SIG-M5 (cell line): ENCODE data around the gene METTL18.

Experiments
- DNase-seq: peaks from one replicate; lab custom pipeline; 2025; lab: John Stamatoyannopoulos, UW

Gene METTL18

DNA sequence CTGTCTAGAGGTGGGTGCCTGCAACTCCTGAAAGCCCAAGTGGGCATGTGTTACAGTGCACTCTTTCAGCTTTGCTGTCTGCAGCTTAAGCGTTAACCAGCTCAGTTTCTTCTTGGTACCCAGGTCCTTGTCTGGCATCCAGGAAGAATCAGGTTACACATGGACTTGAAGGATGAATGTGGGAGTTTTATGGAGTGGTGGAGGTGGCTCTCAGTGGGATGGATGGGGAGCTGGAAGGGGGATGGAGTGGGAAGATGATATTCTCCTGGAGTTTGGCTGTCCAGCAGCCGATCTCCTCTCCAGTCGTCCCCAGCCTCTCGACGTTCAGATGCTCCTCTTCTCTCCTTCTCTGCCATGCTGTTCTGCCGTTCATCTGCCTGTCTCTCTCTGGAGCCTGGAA is 9.4 kb downstream of the METTL18 start:
- no peak for DNase-seq

DNA sequence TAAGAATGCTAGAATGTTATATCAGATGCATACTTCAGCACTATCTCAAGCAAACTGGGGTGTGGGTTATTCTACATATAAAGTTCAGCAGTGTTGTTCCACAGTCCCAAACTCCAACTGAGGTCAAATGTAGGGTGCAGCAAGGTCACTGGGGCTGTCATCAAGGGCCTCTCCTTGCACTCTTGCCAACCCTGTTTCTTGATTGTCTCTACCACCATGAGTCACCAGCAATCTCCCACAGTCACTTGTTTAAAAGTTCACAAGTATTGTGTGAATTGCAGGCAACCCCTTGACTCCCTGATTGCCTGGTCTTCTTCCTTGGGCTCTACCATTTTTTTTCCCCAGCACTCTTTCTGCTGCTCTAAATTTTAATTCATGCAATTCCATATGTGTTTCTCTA is 10.6 kb downstream of the METTL18 start:
- DNase-seq: no peak

GRCh38 chr1:169782596-169782995 is 12.1 kb downstream of the METTL18 start:
- DNase-seq: no peak

- no peak for DNase-seq
These were observed 14.7 kb downstream of the METTL18 start for GRCh38 chr1:169779970-169780369.

DNA sequence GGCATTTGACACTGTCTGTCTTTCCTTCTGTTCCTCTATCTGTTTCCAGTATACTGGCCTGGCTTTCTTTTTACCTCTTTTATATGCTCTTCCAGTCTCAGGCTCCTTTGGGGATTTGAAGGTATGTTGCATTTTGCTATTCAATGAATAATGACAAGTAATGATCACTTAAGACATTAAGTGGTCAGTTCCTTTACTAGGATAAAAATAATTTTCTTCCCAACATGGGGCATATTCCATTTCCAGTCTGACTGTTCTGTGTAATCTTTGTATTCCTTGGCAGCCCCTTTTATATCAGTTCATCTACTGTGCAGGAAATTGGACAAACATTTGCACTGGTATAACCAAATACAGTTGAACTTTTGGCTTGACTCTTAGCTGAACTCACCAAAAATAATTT is 15.6 kb downstream of the METTL18 start:
- DNase-seq: no peak

DNA sequence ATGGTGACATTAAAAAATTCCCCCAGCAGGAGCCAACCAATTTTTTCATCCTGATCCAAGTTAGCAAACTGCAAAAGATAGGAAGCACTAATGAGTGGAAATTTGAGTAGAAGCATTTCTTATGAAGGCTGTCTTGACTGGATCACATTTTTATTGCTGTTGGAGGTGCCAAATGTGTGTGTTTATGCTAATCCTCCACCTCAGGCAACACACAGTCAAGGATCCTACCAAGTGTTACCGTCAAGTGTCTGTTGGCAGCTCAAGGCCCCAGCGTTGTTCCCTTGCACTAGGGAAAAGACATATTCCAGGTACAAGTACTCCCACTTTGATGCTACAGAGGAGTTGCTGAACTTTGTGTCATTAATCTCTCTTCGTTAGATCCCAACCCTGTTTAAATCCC is 18.3 kb downstream of the METTL18 start:
- DNase-seq: no peak

GRCh38 chr1:169768161-169768560 is 26.5 kb downstream of the METTL18 start:
- DNase-seq: no peak

GRCh38 chr1:169765580-169766331 is 29.0 kb downstream of the METTL18 start:
- no peak for DNase-seq

GRCh38 chr1:169764919-169765318 is 29.8 kb downstream of the METTL18 start:
- DNase-seq: no peak

DNA sequence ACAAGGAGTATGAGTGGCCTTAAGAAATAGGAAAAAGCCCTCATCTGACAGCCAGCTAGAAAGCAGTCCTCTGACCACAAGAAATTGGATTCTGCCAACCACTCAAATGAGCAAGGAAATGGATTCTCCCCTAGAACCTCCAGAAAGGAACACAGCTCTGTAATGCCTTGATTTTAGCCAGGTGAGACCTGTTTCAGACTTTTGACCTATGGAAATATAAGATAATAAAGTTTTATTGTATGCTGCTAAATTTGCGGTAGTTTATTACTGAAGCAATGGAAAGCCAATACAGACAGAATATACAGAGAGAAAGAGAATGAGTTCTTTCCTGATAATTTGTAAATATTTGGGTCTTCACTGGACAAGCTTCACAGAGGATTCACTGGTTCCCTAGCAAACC is 32.0 kb downstream of the METTL18 start:
- DNase-seq: no peak

DNA sequence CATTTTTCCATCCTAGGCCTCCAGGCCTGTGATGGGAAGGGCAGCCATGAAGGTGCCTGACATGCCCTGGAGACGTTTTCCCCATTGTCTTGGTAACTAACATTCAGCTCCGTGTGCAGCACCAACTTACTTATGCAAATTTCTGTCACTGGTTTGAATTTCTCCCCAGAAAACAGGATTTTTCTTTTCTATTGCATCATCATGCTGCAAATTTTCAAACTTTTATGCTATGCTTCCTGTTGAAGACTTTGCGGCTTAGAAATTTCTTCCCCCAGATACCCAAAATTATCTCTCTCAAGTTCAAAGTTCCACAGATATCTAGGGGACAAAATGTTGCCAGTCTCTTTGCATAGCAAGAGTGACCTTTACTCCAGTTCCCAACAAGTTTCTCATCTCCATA is 35.7 kb downstream of the METTL18 start:
- DNase-seq: no peak

GRCh38 chr1:169753549-169753948 is 41.2 kb downstream of the METTL18 start:
- no peak for DNase-seq

- no peak for DNase-seq
These were observed 44.7 kb downstream of the METTL18 start for GRCh38 chr1:169750041-169750440.

DNA sequence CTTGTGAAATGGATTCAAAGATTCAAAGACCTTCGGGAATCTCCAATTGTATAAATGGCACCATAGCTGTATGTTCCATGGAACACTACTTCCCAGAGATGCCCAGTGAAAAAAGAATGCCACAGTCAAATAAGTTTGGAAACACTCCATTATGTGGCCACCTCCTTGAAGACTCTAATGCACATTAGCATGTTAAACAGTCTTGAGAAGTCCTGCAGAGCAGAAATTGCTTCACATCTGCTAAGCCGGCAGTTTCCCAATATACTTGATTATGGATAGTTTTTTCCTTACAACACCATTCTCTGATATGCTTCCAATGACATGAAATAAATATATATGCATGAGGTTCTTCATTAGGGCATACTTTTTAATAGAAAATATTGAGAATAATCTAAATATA is 48.2 kb downstream of the METTL18 start:
- no peak for DNase-seq

GRCh38 chr1:169745015-169745861 is 49.5 kb downstream of the METTL18 start:
- no peak for DNase-seq
